ENCODE measurements around the gene CLTCL1. TPM values are rescaled to one million over a fixed set of nuclear protein-coding genes. Genes with fewer than 3 reads are reported as not detected.
A peak's percentile ranks its signal among the peaks of the same experiment; 100 is the strongest.
"Not testable (repeated sequence)": the region's sequence is repeated elsewhere in the genome, so short reads cannot be mapped to it uniquely, and the experiment has no call there.

The CLTCL1 gene
- total RNA-seq, 2 experiments from 2014 or later = 0.68 to 1.2 TPM

DNA sequence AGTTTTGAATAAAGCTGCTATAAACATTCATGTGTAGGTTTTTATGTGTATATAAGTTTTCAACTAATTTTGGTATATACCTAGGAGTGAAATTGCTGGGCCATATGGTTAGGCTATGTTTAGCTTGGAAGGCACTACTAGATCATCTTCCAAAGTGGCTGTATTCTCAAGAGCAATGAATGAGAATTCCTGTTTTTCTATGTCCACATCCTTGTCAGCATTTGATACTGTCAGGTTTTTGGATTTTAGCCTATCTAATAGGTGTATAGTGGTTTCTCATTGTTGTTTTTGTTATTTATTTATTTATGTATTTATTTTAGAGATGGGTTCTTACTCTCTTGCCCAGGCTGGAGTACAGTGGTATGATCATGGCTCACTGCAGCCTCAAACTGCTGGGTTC lies 26.3 kb upstream of the CLTCL1 start:
- CTCF ChIA-PET = no interaction called here
- peaks cover 2% of the 10 kb centered on the region for H3K4me1 Mint-ChIP-seq
- no peak for ATAC-seq
- no peak overlapping the region for H3K4me3 Mint-ChIP-seq
- H3K27me3 Mint-ChIP-seq = peaks cover 4% of the 10 kb centered on the region
- no peak for DNase-seq
- peaks cover 19% of the 10 kb centered on the region for H3K9me3 Mint-ChIP-seq (ENCODE audit: low read depth)
- no peak overlapping the region for H3K27ac Mint-ChIP-seq
- H3K36me3 Mint-ChIP-seq = peaks cover 4% of the 10 kb centered on the region

DNA sequence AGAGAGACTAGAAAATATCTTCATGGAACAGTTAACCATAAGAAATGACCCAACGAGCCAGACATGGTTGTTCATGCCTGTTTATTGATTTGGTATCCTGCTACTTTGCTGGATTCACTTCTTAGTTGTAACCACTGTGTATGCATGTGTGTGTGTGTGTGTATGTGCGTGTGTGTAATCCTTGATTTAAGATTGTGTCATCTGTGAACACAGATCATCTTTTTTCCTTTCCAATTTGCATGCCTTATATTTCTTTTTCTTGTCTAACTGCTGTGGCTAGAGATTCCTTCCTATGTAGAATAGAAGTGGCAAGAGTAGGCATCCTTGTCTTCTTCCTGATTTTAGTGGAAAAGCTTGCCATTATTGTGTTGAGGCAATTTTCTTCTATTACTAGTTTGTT lies 16.4 kb upstream of the CLTCL1 start:
- H3K4me1 Mint-ChIP-seq = no peaks in the 10 kb centered on the region
- no peaks in the 10 kb centered on the region for H3K9me3 Mint-ChIP-seq (ENCODE audit: low read depth)
- no peak for ATAC-seq
- H3K27me3 Mint-ChIP-seq = peaks cover 6% of the 10 kb centered on the region
- CTCF ChIA-PET = interaction anchor here (1.6 kb wide), 1 partner anchor 9 kb away, joined by 3 read pairs; no protein-coding TSS in a partner anchor
- no peak overlapping the region for H3K27ac Mint-ChIP-seq
- H3K4me3 Mint-ChIP-seq = no peak overlapping the region
- H3K36me3 Mint-ChIP-seq = no peaks in the 10 kb centered on the region
- DNase-seq = no peak

DNA sequence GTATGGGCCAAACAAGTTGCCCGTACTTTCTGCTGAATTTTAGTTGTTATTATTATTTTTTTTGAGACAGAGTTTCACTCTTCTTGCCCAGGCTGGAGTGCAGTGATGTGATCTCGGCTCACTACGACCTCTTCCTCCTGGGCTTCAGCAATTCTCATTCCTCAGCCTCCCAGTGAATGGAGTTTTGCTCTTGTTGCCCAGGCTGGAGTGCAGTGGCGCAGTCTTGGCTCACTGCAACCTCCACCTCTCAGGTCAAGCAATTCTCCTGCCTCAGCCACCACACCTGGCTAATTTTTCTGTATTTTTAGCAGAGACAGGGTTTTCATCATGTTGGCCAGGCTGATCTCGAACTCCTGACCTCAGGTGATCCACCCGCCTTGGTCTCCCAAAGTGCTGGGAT lies 15.0 kb upstream of the CLTCL1 start:
- H3K27me3 Mint-ChIP-seq; DNase-seq; H3K36me3 Mint-ChIP-seq; CTCF ChIA-PET; H3K4me1 Mint-ChIP-seq; ATAC-seq; H3K27ac Mint-ChIP-seq; H3K4me3 Mint-ChIP-seq; H3K9me3 Mint-ChIP-seq (ENCODE audit: low read depth): not testable (repeated sequence)

DNA sequence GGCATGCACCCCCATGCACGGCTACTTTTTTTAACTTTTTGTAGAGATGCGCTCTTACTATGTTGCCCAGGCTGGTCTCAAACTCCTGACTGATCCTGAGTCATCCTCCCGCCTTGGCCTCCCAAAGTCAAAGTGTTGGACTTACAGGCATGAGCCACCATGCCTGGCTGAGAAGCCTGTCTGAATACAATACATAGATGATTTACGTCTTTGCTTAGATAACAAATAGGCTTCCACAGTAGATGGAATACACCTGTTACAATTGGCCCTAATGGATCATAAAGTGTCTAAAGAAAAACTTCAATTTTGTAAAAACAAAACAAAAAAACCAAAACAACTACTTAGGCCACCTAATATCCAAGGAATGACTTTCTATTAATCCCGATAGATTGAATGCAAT lies 13.0 kb upstream of the CLTCL1 start:
- H3K36me3 Mint-ChIP-seq = no peaks in the 10 kb centered on the region
- ATAC-seq (no peak), DNase-seq (no peak)
- H3K27me3 Mint-ChIP-seq = peaks cover 8% of the 10 kb centered on the region
- H3K4me1 Mint-ChIP-seq = no peaks in the 10 kb centered on the region
- H3K9me3 Mint-ChIP-seq (ENCODE audit: low read depth) = no peaks in the 10 kb centered on the region
- CTCF ChIA-PET = no interaction called here
- H3K4me3 Mint-ChIP-seq = no peak overlapping the region
- H3K27ac Mint-ChIP-seq = no peak overlapping the region

DNA sequence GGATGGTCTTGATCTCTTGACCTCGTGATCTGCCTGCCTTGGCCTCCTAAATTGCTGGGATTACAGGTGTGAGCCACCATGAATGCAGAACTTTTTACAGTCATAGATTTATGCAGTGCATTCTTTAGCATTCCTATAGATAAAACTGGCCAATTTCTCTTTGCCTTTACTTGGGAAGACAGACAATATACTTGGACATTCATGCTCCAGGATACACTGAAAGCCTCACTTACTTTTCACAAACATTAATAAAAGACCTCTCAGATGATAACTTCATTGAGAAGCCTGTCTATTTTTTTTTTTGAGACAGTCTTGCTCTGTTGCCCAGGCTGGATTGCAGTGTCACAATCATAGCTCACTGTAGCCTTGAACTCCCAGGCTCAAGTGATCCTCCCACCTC lies 12.3 kb upstream of the CLTCL1 start:
- no peak overlapping the region for H3K4me3 Mint-ChIP-seq
- H3K36me3 Mint-ChIP-seq = no peaks in the 10 kb centered on the region
- H3K27me3 Mint-ChIP-seq = peaks cover 8% of the 10 kb centered on the region
- H3K9me3 Mint-ChIP-seq (ENCODE audit: low read depth) = no peaks in the 10 kb centered on the region
- ATAC-seq (no peak), DNase-seq (no peak)
- H3K27ac Mint-ChIP-seq = no peak overlapping the region
- CTCF ChIA-PET = no interaction called here
- H3K4me1 Mint-ChIP-seq = no peaks in the 10 kb centered on the region

DNA sequence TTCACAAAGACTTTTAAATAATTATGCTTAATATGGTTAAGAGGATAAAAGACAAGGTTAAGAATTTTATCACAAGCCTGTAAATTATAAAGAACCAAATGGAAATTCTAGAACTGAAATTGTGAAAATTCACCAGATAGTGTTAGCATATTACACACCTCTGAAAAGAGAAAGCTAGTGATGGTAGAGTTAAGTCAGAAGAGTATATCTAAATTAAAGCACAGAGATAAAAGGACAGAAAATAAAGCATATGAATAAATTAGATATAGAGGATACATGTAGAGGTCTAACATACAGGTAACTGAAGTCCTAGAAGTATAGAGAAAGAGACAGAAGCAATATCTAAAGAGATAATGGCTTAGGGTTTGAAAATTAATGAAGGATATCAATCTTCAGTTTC lies 4.2 kb upstream of the CLTCL1 start:
- no peaks in the 10 kb centered on the region for H3K9me3 Mint-ChIP-seq (ENCODE audit: low read depth)
- DNase-seq (no peak), ATAC-seq (no peak)
- H3K27ac Mint-ChIP-seq = no peak overlapping the region
- H3K4me3 Mint-ChIP-seq = no peak overlapping the region
- H3K4me1 Mint-ChIP-seq = peaks cover 10% of the 10 kb centered on the region
- peaks cover 24% of the 10 kb centered on the region for H3K27me3 Mint-ChIP-seq
- CTCF ChIA-PET = interaction anchor here (0.9 to 1.7 kb wide), 2 partner anchors 10 to 116 kb away, joined by 3 to 5 read pairs; no protein-coding TSS in a partner anchor
- no peaks in the 10 kb centered on the region for H3K36me3 Mint-ChIP-seq

DNA sequence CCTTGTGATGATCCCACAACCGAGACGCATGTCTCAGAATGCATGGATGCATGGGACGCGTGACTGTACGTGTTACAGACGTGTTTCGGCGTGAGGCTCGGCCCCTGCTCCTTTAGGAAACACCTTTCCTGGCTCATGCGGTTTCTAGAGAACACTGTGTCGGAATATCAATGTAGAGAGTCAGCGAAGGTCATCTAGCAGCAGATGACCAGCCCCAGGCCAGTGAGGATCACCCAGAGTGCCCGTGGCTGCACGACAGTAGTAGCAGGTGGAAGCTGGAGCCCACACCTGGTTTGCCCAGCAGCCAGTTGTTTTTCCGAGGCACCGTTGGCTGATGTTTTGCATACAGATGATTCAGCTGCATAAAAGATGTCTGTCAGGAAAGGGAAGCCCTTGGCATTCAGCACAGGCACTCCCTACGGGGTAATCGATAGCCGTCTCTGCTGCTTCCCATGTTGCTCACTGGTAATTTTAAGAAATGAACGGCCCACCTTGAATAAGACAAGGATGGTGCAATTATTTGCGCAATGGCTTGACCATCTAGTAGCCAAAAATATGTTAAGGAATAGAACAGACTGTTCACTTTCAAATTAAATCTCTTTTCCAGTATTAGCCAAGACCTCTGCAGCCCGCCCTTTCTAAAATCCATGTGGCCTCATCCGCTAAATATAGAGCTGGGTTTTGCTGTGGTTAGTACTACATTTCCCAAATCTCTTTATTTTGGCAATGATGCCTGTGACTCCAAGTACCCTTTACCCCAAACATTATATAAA lies 1.1 kb upstream of the CLTCL1 start:
- no peak for ATAC-seq
- DNase-seq = no peak
- H3K36me3 Mint-ChIP-seq = no peaks in the 10 kb centered on the region
- H3K27me3 Mint-ChIP-seq = peaks cover 45% of the 10 kb centered on the region
- CTCF ChIA-PET = interaction anchor here (0.7 to 2.2 kb wide), 3 partner anchors 7 to 114 kb away, joined by 3 to 9 read pairs (median 4); partner anchors contain the start of gene SLC25A1
- no peaks in the 10 kb centered on the region for H3K9me3 Mint-ChIP-seq (ENCODE audit: low read depth)
- H3K4me3 Mint-ChIP-seq = peak overlapping the region; percentile 85
- no peak overlapping the region for H3K27ac Mint-ChIP-seq
- peaks cover 25% of the 10 kb centered on the region for H3K4me1 Mint-ChIP-seq

DNA sequence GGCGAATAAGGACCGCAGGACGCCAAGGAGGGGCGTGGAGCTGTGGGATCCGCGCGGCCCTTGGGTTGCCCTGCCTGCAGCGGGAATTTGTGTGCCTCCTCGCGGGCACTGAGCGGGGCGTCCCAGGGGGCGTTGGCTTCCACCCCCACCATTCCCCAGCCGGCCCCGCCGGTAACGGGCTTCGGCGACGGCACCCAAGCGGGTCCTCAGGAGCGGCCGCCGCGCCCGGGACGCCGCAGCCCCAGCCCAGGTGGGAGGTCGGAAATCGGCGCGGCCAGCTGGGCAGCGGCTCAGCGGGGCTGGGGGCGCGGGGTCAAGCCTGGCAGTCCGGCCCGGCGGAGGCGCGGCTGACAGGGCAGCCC lies 320 bp downstream of the CLTCL1 start:
- CTCF ChIA-PET = interaction anchor here (1.5 to 2.2 kb wide), 2 partner anchors 96 to 113 kb away, joined by 4 to 9 read pairs; partner anchors contain the start of gene SLC25A1
- no peak overlapping the region for H3K27ac Mint-ChIP-seq
- H3K4me3 Mint-ChIP-seq = peak overlapping the region; percentile 58
- H3K4me1 Mint-ChIP-seq = peaks cover 25% of the 10 kb centered on the region
- peaks cover 56% of the 10 kb centered on the region for H3K27me3 Mint-ChIP-seq
- ATAC-seq (peak; percentile 59), DNase-seq (peak; percentile 43)
- no peaks in the 10 kb centered on the region for H3K36me3 Mint-ChIP-seq
- no peaks in the 10 kb centered on the region for H3K9me3 Mint-ChIP-seq (ENCODE audit: low read depth)

DNA sequence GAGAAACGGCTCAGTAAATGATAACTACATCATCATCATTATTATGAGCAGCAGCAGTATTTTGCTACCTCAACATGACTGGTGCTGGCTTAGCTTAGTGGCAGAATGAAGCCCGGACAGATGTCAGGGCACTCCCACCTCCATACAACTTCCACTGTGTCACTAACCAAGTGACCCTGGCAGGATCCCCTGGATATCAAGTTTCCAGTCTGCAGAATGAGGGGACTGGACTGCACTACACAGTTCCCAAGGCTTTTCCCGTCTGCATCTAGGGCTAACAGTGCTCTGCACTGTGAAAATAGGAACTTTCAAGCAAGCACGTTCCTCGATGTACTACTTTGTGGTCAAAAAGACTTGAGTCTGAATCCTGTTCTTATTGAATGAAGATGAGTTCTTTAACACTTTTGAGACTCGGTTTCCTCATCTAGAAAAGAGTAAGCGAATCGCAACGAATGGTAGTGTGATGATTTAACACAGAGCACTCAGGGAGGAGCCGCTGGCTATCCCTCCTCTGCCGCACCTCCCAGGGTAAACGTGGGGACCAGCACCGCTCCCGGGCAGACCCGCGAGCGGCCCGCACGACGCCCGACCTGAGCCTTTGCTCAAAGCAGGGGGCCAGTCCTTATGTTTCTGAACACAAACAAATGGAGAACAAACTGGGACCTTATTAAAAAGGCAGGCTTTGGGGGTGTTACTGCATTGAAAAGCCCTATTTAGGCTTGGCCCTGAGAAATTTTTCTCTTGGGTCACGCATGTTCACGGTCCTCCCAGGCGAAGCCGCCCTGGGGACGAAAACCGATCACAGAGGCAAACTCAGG lies 910 bp downstream of the CLTCL1 start:
- Mint-ChIP-seq H3K4me1 (peaks cover 25% of the 10 kb centered on the region), H3K9me3 (ENCODE audit: low read depth) (no peaks in the 10 kb centered on the region), H3K4me3 (peak overlapping the region; percentile 58), H3K27me3 (peaks cover 53% of the 10 kb centered on the region), H3K36me3 (no peaks in the 10 kb centered on the region), H3K27ac (no peak overlapping the region)
- ATAC-seq = peak; percentile 2
- CTCF ChIA-PET = interaction anchor here (1.5 to 2.2 kb wide), 2 partner anchors 95 to 112 kb away, joined by 4 to 9 read pairs; partner anchors contain the start of gene SLC25A1
- no peak for DNase-seq

DNA sequence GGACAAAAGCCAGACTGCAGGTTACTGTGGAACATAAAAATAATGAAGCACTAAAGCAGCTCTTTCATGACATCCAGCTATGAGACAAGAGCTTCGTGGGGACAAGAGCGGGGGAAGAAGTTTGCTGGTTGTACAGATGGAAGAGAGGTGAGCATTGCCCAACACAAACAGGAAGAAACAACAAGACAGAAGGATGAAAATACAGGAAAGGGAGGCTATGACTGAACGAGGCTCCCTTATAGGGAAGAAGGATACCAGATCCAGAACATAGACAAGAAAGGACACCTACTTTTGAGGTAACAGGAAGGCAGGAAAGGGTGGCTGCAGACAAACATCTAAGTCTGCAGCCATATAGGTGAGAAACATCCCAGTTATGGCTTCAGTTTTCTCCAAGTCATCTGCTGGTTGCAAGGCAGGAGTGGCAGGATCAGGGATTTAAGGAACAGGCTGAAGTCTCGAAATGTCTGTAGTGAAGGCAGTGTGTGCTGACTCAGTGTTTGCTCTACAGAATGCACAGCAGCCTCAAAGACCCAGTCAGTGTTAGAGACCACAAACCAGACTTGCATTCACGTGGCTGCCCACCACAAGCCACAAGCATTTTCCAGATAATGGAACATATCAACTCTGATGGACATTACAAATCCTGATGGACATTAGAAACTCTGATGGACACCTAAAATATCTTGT lies 1.9 kb downstream of the CLTCL1 start:
- DNase-seq (peak; percentile 56), ATAC-seq (no peak)
- Mint-ChIP-seq H3K36me3 (no peaks in the 10 kb centered on the region), H3K4me1 (peaks cover 25% of the 10 kb centered on the region), H3K27ac (no peak overlapping the region), H3K4me3 (no peak overlapping the region), H3K27me3 (peaks cover 53% of the 10 kb centered on the region), H3K9me3 (ENCODE audit: low read depth) (no peaks in the 10 kb centered on the region)
- CTCF ChIA-PET = no interaction called here

DNA sequence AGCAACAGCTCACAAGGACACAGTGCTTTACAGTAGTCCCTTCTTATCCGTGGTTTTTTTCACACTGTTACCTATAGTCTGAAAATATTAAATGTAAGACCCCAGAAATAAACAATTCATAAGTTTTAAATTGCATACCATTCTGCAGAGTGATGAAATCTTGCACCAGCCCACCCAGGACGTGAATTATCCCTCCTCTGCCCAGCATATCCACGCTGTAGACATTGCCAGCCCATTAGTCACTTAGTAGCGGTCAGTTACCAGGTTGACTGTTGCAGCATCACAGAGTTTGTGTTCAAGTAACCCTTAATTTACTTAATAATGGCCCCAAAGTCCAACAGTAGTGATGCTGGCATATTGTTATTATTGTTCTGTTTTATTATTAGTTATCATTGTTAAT lies 3.6 kb downstream of the CLTCL1 start:
- peaks cover 48% of the 10 kb centered on the region for H3K27me3 Mint-ChIP-seq
- H3K4me1 Mint-ChIP-seq = peaks cover 25% of the 10 kb centered on the region
- DNase-seq (no peak), ATAC-seq (no peak)
- no peaks in the 10 kb centered on the region for H3K9me3 Mint-ChIP-seq (ENCODE audit: low read depth)
- H3K27ac Mint-ChIP-seq = no peak overlapping the region
- no peaks in the 10 kb centered on the region for H3K36me3 Mint-ChIP-seq
- CTCF ChIA-PET = interaction anchor here (0.8 kb wide), 1 partner anchor 108 kb away, joined by 3 read pairs; no protein-coding TSS in a partner anchor
- H3K4me3 Mint-ChIP-seq = no peak overlapping the region

DNA sequence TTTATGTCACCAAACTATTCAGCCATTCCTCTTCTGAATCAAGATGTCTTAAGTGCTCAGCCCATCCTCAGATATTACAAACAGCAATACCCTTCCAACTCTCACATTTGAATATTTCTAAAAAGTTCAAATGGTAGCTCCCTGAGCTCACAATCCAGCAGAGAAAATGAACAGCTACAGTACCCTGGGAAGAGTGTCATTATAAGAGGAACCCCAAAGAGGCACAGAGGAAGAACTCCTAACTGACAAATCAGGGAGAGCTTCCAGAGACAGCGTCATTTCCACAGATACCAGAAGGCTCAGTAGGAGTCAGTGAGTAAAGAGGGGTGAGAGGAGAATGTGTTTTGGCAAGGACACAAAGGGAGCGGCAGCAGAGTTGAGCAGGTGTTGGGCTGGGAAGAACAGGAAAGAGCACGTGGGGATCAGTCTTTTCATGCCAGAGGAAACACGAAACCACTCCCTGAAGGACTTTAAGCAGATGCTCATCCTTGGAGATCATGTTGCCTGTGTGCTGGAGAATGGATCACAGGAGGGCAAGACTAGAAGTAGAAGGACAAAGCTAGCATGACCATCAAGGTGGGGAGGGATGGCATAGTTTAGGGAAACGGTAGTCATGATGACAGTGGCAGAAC lies 4.3 kb downstream of the CLTCL1 start:
- DNase-seq = no peak
- Mint-ChIP-seq H3K27ac (no peak overlapping the region), H3K4me3 (no peak overlapping the region), H3K9me3 (ENCODE audit: low read depth) (no peaks in the 10 kb centered on the region), H3K36me3 (no peaks in the 10 kb centered on the region), H3K27me3 (peaks cover 42% of the 10 kb centered on the region), H3K4me1 (peaks cover 22% of the 10 kb centered on the region)
- ATAC-seq = no peak
- CTCF ChIA-PET = interaction anchor here (1.8 kb wide), 1 partner anchor 108 kb away, joined by 4 read pairs; the partner anchor contains the start of gene SLC25A1

DNA sequence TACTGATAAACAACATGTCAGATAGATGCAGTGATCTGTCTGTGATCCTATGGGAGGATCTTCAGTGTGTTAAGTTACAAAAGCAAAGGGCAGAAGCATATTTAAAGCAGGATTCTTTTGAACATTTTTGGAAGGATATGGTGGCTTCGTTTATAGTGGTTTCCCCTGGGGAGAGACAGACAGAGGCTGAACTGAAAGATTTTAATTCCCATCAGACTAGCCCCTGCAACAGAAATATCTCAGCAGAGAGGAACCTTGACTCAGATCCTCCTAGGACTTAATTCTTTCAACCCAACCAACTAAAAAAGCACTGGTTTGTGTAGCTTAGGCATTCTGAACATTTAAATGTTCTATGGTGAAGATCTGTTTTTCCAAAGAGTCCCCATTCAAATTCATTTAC lies 5.7 kb downstream of the CLTCL1 start:
- H3K4me1 Mint-ChIP-seq = peaks cover 16% of the 10 kb centered on the region
- no peak for DNase-seq
- H3K9me3 Mint-ChIP-seq (ENCODE audit: low read depth) = no peaks in the 10 kb centered on the region
- no peak overlapping the region for H3K4me3 Mint-ChIP-seq
- no peaks in the 10 kb centered on the region for H3K36me3 Mint-ChIP-seq
- H3K27me3 Mint-ChIP-seq = peaks cover 38% of the 10 kb centered on the region
- no peak overlapping the region for H3K27ac Mint-ChIP-seq
- no peak for ATAC-seq
- CTCF ChIA-PET = interaction anchor here (0.9 to 1.8 kb wide), 2 partner anchors 107 to 142 kb away, joined by 3 to 4 read pairs; partner anchors contain the start of genes ESS2 and SLC25A1
